PC-9 (cell line): Measurements from ENCODE around the gene USH1C. TPM values are rescaled to one million over a fixed set of nuclear protein-coding genes. Genes with fewer than 3 reads are reported as not detected.

Experiments used
- BruUV-seq: library from RNA; stranded (reverse); fragments of 400-500 nt; replicated peaks from 2 replicates; lab custom pipeline; 2021; lab: Mats Ljungman, UMichigan
- CTCF ChIA-PET: fragments of 300-600 bp; sonication (Branson Sonifier 250); formaldehyde crosslinking; loops from one replicate; lab custom pipeline; 2022; ENCODE audit warnings: antibody characterized with exemption; lab: Charles Lee
- POLR2A ChIA-PET: fragments of 300-600 bp; sonication (Branson Sonifier 250); formaldehyde crosslinking; loops from one replicate; lab custom pipeline; 2022; ENCODE audit warnings: antibody characterized with exemption; ENCODE audit not compliant: unreplicated experiment; lab: Charles Lee
- DNase-seq, 2 experiments: peaks; one replicate each; pipeline versions ENCODE4 v3.0.0 to v3.0.0-alpha.2; 2015 to 2022; ENCODE audit warnings: mixed read lengths in 1 of 2
- H2AFZ ChIP-seq: fragments of 200-600 bp; sonication (generic); 2 replicates; pipeline ENCODE4 v1.8.1; 2017; ENCODE audit warnings: antibody characterized with exemption
- H3F3A ChIP-seq: fragments of 200-600 bp; sonication (generic); 2 replicates; pipeline ENCODE4 v1.8.1; 2017; ENCODE audit warnings: antibody characterized with exemption, mild to moderate bottlenecking, low read depth; ENCODE audit not compliant: insufficient read depth
- H3K27ac ChIP-seq: fragments of 200-600 bp; sonication (generic); 2 replicates; pipeline ENCODE4 v1.6.1; 2016; ENCODE audit warnings: mixed run types
- H3K27me3 ChIP-seq: fragments of 200-600 bp; sonication (generic); 2 replicates; pipeline ENCODE4 v1.6.1; 2016; ENCODE audit warnings: low read depth, mixed run types; ENCODE audit not compliant: insufficient read depth
- H3K36me3 ChIP-seq: fragments of 200-600 bp; sonication (generic); 2 replicates; pipeline ENCODE4 v1.6.1; 2016; ENCODE audit warnings: low read depth, mixed run types
- H3K4me1 ChIP-seq: fragments of 200-600 bp; sonication (generic); replicated peaks from 2 replicates; pipeline ENCODE4 v1.6.1; 2016; ENCODE audit warnings: mixed run types; ENCODE audit not compliant: insufficient read depth
- H3K4me2 ChIP-seq: fragments of 200-600 bp; sonication (generic); 2 replicates; pipeline ENCODE4 v1.6.1; 2017; ENCODE audit warnings: mixed run types
- H3K4me3 ChIP-seq: fragments of 200-600 bp; sonication (generic); 2 replicates; pipeline ENCODE4 v1.6.1; 2016; ENCODE audit warnings: mixed run types
- H3K79me2 ChIP-seq: fragments of 200-600 bp; sonication (generic); 2 replicates; pipeline ENCODE4 v1.6.1; 2017; ENCODE audit warnings: low read depth, mixed run types
- H3K9me2 ChIP-seq: fragments of 200-600 bp; sonication (generic); 2 replicates; pipeline ENCODE4 v1.8.1; 2017; ENCODE audit warnings: mild to moderate bottlenecking; ENCODE audit not compliant: insufficient read depth
- H3K9me3 ChIP-seq: fragments of 200-600 bp; sonication (generic); 2 replicates; pipeline ENCODE4 v1.8.1; 2016; ENCODE audit warnings: low read depth; ENCODE audit not compliant: insufficient read depth
- H4K20me1 ChIP-seq: fragments of 200-600 bp; sonication (generic); 2 replicates; pipeline ENCODE4 v1.8.1; 2017; ENCODE audit not compliant: insufficient read depth
- CTCF ChIP-seq: fragments of 200-600 bp; sonication (generic); conservative IDR thresholded peaks from 2 replicates; pipeline ENCODE4 v1.6.1; 2017; ENCODE audit warnings: mixed run types, antibody characterized with exemption, mild to moderate bottlenecking, moderate library complexity
- EZH2 ChIP-seq: fragments of 200-600 bp; sonication (generic); IDR thresholded peaks from 2 replicates; pipeline ENCODE4 v1.8.0; 2017; ENCODE audit warnings: antibody characterized with exemption, low read depth
- intact Hi-C: fragments of 100-400 bp; cut with micrococcal nuclease; formaldehyde crosslinking; loops from one replicate; pipeline ENCODE4 v1.10.0; 2022; ENCODE audit not compliant: unreplicated experiment
- total RNA-seq: library from RNA; stranded (reverse); gene quantifications from 2 replicates; pipeline ENCODE4 v1.2.3, GENCODE V29; 2021

USH1C gene
- total RNA-seq, 1 experiment from 2014 or later, result not detected

- Histone ChIP-seq H2AFZ (no peak overlapping the region), H3F3A (no peaks in the 10 kb centered on the region), H3K4me1 (no peaks in the 10 kb centered on the region), H3K36me3 (no peaks in the 10 kb centered on the region), H3K79me2 (no peaks in the 10 kb centered on the region), H3K4me2 (no peak overlapping the region), H3K9me2 (no peaks in the 10 kb centered on the region), H3K9me3 (no peaks in the 10 kb centered on the region), H4K20me1 (no peaks in the 10 kb centered on the region), H3K27ac (no peak overlapping the region), H3K4me3 (no peak overlapping the region), H3K27me3 (peaks cover 56% of the 10 kb centered on the region)
- BruUV-seq, result no TSS peak
- POLR2A ChIA-PET, result no interaction called here
- CTCF ChIA-PET, result no interaction called here
- intact Hi-C loops, result no loop called here
- DNase-seq, result no peak
- no peak for TF ChIP-seq EZH2
- TF ChIP-seq CTCF, result no peak
Observed at GRCh38 chr11:17571431-17572358, 27.5 kb upstream of the USH1C start.

GRCh38 chr11:17570034-17570433 lies 25.8 kb upstream of the USH1C start:
- H3F3A ChIP-seq, result no peaks in the 10 kb centered on the region
- no peak overlapping the region for H3K27ac ChIP-seq
- H3K4me2 ChIP-seq, result no peak overlapping the region
- BruUV-seq, result no TSS peak
- ChIA-PET POLR2A (no interaction called here), CTCF (no interaction called here)
- no peaks in the 10 kb centered on the region for H3K9me2 ChIP-seq
- intact Hi-C loops, result no loop called here
- no peak overlapping the region for H3K4me3 ChIP-seq
- TF ChIP-seq EZH2, result no peak
- TF ChIP-seq CTCF, result no peak
- H2AFZ ChIP-seq, result no peak overlapping the region
- no peaks in the 10 kb centered on the region for H3K4me1 ChIP-seq
- H3K9me3 ChIP-seq, result no peaks in the 10 kb centered on the region
- no peaks in the 10 kb centered on the region for H3K79me2 ChIP-seq
- no peaks in the 10 kb centered on the region for H4K20me1 ChIP-seq
- H3K36me3 ChIP-seq, result no peaks in the 10 kb centered on the region
- peaks cover 59% of the 10 kb centered on the region for H3K27me3 ChIP-seq
- no peak for DNase-seq

GRCh38 chr11:17568944-17569343 lies 24.7 kb upstream of the USH1C start:
- Histone ChIP-seq H4K20me1 (no peaks in the 10 kb centered on the region), H3K4me3 (no peak overlapping the region), H3K27me3 (peaks cover 58% of the 10 kb centered on the region), H3K36me3 (no peaks in the 10 kb centered on the region), H3K9me3 (no peaks in the 10 kb centered on the region), H3K79me2 (no peaks in the 10 kb centered on the region), H3F3A (no peaks in the 10 kb centered on the region), H3K9me2 (no peaks in the 10 kb centered on the region), H3K4me1 (no peaks in the 10 kb centered on the region), H3K4me2 (no peak overlapping the region), H2AFZ (no peak overlapping the region), H3K27ac (no peak overlapping the region)
- intact Hi-C loops, result no loop called here
- no peak for DNase-seq
- BruUV-seq, result no TSS peak
- ChIA-PET CTCF (no interaction called here), POLR2A (no interaction called here)
- TF ChIP-seq CTCF (no peak), EZH2 (no peak)
